Mesenchymal stem cell (in vitro differentiated cells and primary cell): Measurements from ENCODE around the gene NUCB2.

ENCODE experiments used
- DNase-seq: peaks from one replicate; pipeline ENCODE4 v3.0.0-alpha.2; 2013
- H2AFZ ChIP-seq: one replicate; pipeline ENCODE4 v1.6.1; 2013; ENCODE audit warnings: low read depth, mild to moderate bottlenecking, control low read depth, inconsistent platforms, low read length, moderate library complexity
- H2AK5ac ChIP-seq: 2 replicates; pipeline ENCODE4 v1.6.1; 2013; ENCODE audit warnings: low read length, moderate library complexity, mild to moderate bottlenecking, inconsistent platforms; ENCODE audit not compliant: severe bottlenecking
- H2BK120ac ChIP-seq: one replicate; pipeline ENCODE4 v1.6.1; 2013; ENCODE audit warnings: low read depth, mild to moderate bottlenecking, inconsistent platforms, low read length, moderate library complexity
- H2BK12ac ChIP-seq, 2 experiments: one replicate each; pipeline ENCODE4 v1.6.1; 2013; ENCODE audit warnings: inconsistent platforms in 2 of 2, low read length in 2 of 2, mild to moderate bottlenecking in 2 of 2, moderate library complexity in 2 of 2, control low read depth in 1 of 2
- H2BK15ac ChIP-seq: one replicate; pipeline ENCODE4 v1.6.1; 2013; ENCODE audit warnings: mild to moderate bottlenecking, low read depth, inconsistent platforms; ENCODE audit not compliant: poor library complexity, severe bottlenecking
- H2BK5ac ChIP-seq: 2 replicates; pipeline ENCODE4 v1.6.1; 2013; ENCODE audit warnings: low read depth, mild to moderate bottlenecking, low read length, control low read depth, inconsistent platforms; ENCODE audit not compliant: poor library complexity, severe bottlenecking
- H3K14ac ChIP-seq, 2 experiments: one replicate each; pipeline ENCODE4 v1.6.1; 2013; ENCODE audit warnings: inconsistent platforms in 2 of 2, low read length in 2 of 2, control low read depth in 1 of 2, mild to moderate bottlenecking in 1 of 2, moderate library complexity in 1 of 2
- H3K18ac ChIP-seq, 2 experiments: one replicate each; pipeline ENCODE4 v1.6.1; 2013; ENCODE audit warnings: inconsistent platforms in 2 of 2, low read length in 2 of 2, control low read depth in 1 of 2, low read depth in 1 of 2, mild to moderate bottlenecking in 1 of 2
- H3K23ac ChIP-seq, 2 experiments: one replicate each; pipeline ENCODE4 v1.6.1; 2013; ENCODE audit warnings: inconsistent platforms in 2 of 2, low read length in 2 of 2, mild to moderate bottlenecking in 2 of 2, moderate library complexity in 2 of 2, control low read depth in 1 of 2
- H3K27ac ChIP-seq: 2 replicates; pipeline ENCODE4 v1.5.1; 2013; ENCODE audit warnings: mild to moderate bottlenecking, moderate library complexity, low read length, control low read depth, inconsistent platforms; ENCODE audit not compliant: poor library complexity, severe bottlenecking
- H3K27me3 ChIP-seq, 2 experiments: 2 replicates each; pipeline versions ENCODE4 v1.6.1 to v1.7.0; 2013; ENCODE audit warnings: low read length in 2 of 2, mild to moderate bottlenecking in 2 of 2, moderate library complexity in 2 of 2, control low read depth in 1 of 2, inconsistent platforms in 1 of 2; ENCODE audit not compliant: control insufficient read depth in 1 of 2, insufficient read depth in 1 of 2
- H3K36me3 ChIP-seq, 2 experiments: 2 replicates each; pipeline versions ENCODE4 v1.6.1 to v1.7.0; 2013; ENCODE audit warnings: low read length in 2 of 2, control low read depth in 1 of 2, inconsistent platforms in 1 of 2, low read depth in 1 of 2, mild to moderate bottlenecking in 1 of 2; ENCODE audit not compliant: insufficient read depth in 2 of 2, control insufficient read depth in 1 of 2
- H3K4ac ChIP-seq, 2 experiments: one replicate each; pipeline ENCODE4 v1.6.1; 2013; ENCODE audit warnings: inconsistent platforms in 2 of 2, low read length in 2 of 2, mild to moderate bottlenecking in 2 of 2, moderate library complexity in 2 of 2, control low read depth in 1 of 2, low read depth in 1 of 2
- H3K4me1 ChIP-seq: 2 replicates; pipeline ENCODE4 v1.6.1; 2013; ENCODE audit warnings: low read depth, low read length, control low read depth; ENCODE audit not compliant: control insufficient read depth, insufficient read depth
- H3K4me2 ChIP-seq: 2 replicates; pipeline ENCODE4 v1.6.1; 2013; ENCODE audit warnings: low read length, mild to moderate bottlenecking, inconsistent platforms; ENCODE audit not compliant: poor library complexity, severe bottlenecking
- H3K4me3 ChIP-seq, 2 experiments: 2 replicates each; pipeline versions ENCODE4 v1.5.1 to v1.7.0; 2013; ENCODE audit warnings: low read length in 2 of 2, mild to moderate bottlenecking in 2 of 2, control low read depth in 1 of 2, low read depth in 1 of 2; ENCODE audit not compliant: insufficient read depth in 1 of 2
- H3K79me1 ChIP-seq: replicated peaks from 2 replicates; pipeline ENCODE4 v1.6.1; 2013; ENCODE audit warnings: mild to moderate bottlenecking, control low read depth, low read length, inconsistent platforms; ENCODE audit not compliant: poor library complexity, severe bottlenecking
- H3K9ac ChIP-seq: 2 replicates; pipeline ENCODE4 v1.7.0; 2013; ENCODE audit warnings: mild to moderate bottlenecking, low read length, moderate library complexity
- H3K9me3 ChIP-seq: 2 replicates; pipeline ENCODE4 v1.7.0; 2013; ENCODE audit warnings: mild to moderate bottlenecking, low read length; ENCODE audit not compliant: control insufficient read depth
- H4K8ac ChIP-seq: one replicate; pipeline ENCODE4 v1.6.1; 2013; ENCODE audit warnings: inconsistent platforms, mild to moderate bottlenecking, low read length, moderate library complexity
- H4K91ac ChIP-seq: one replicate; pipeline ENCODE4 v1.6.1; 2013; ENCODE audit warnings: mild to moderate bottlenecking, low read length, inconsistent platforms
- WGBS: methylation state at CpG from one replicate; pipeline ENCODE4 v1.1.7; 2013; ENCODE audit warnings: mixed read lengths; 5-methylcytosine and 5-hydroxymethylcytosine counted together

Gene NUCB2

GRCh38 chr11:17280494-17281127 lies 4.1 kb downstream of the NUCB2 start:
- 94% methylated on average over 4 of the region's 9 CpGs for WGBS

DNA sequence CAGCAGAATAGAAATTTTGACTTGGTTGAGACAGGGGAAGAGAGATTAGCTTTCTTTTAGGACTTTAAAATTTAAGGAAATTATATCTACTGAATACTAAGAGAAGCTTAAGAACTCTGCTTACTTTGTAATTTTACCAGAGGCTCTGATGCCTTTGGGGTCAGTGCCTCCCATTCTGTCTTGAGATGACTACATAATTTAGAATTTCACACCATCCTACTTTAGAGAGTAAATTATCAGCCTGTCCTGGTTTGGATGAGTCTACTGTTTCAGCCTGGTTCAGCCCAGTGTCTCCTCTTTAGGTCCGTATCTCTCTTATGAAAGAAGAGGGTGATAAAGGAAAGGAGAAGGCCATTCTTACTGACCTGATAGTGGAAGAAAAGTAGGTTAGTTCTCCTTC lies 9.8 kb downstream of the NUCB2 start:
- no peak for DNase-seq
- Histone ChIP-seq H3K9me3 (no peaks in the 10 kb centered on the region), H3K27ac (no peak overlapping the region), H3K14ac (no peak overlapping the region), H3K27me3 (no peaks in the 10 kb centered on the region), H3K4me3 (no peak overlapping the region), H2BK5ac (no peak overlapping the region), H2BK120ac (no peak overlapping the region), H3K4me1 (no peaks in the 10 kb centered on the region), H3K79me1 (no peaks in the 10 kb centered on the region), H2AFZ (no peak overlapping the region), H3K4me2 (no peak overlapping the region), H4K91ac (no peak overlapping the region), H3K9ac (no peak overlapping the region), H3K23ac (no peak overlapping the region), H2BK15ac (no peak overlapping the region), H3K36me3 (peaks cover 13 to 49% of the 10 kb centered on the region in 2 experiments), H3K4ac (no peak overlapping the region), H2BK12ac (no peak overlapping the region), H4K8ac (no peak overlapping the region), H3K18ac (no peak overlapping the region), H2AK5ac (no peak overlapping the region)
- 100% methylated on average over 1 of the region's 1 CpG for WGBS

More at GRCh38 chr11:17280494-17281127, 4.1 kb downstream of the NUCB2 start:
- Histone ChIP-seq H2BK12ac (no peak overlapping the region), H3K36me3 (peaks cover 0 to 22% of the 10 kb centered on the region in 2 experiments), H3K23ac (no peak overlapping the region), H3K4me1 (peaks cover 3% of the 10 kb centered on the region), H2AK5ac (no peak overlapping the region), H3K27ac (no peak overlapping the region), H3K79me1 (peaks cover 16% of the 10 kb centered on the region), H3K4ac (no peak overlapping the region), H3K9me3 (no peaks in the 10 kb centered on the region), H3K9ac (no peak overlapping the region), H2BK15ac (no peak overlapping the region), H4K8ac (no peak overlapping the region), H4K91ac (no peak overlapping the region), H3K4me3 (no peak overlapping the region), H2AFZ (no peak overlapping the region), H2BK5ac (no peak overlapping the region), H3K4me2 (no peak overlapping the region), H3K14ac (no peak overlapping the region), H3K27me3 (no peaks in the 10 kb centered on the region), H2BK120ac (no peak overlapping the region), H3K18ac (no peak overlapping the region)
- no peak for DNase-seq

- no peak overlapping the region for H2AFZ ChIP-seq
- H2BK15ac ChIP-seq = no peak overlapping the region
- 100% methylated on average over 1 of the region's 4 CpGs for WGBS
- DNase-seq = no peak
- H3K9me3 ChIP-seq = no peaks in the 10 kb centered on the region
- no peak overlapping the region for H3K9ac ChIP-seq
- H2BK12ac ChIP-seq = no peak overlapping the region
- no peak overlapping the region for H3K4me3 ChIP-seq
- H3K27me3 ChIP-seq = no peaks in the 10 kb centered on the region
- H2AK5ac ChIP-seq = no peak overlapping the region
- H3K4ac ChIP-seq = no peak overlapping the region
- no peak overlapping the region for H4K91ac ChIP-seq
- H3K79me1 ChIP-seq = no peaks in the 10 kb centered on the region
- no peak overlapping the region for H3K14ac ChIP-seq
- no peak overlapping the region for H2BK120ac ChIP-seq
- H3K4me1 ChIP-seq = no peaks in the 10 kb centered on the region
- no peak overlapping the region for H3K18ac ChIP-seq
- no peak overlapping the region for H3K23ac ChIP-seq
- no peak overlapping the region for H2BK5ac ChIP-seq
- no peak overlapping the region for H3K27ac ChIP-seq
- H3K36me3 ChIP-seq = peaks cover 13 to 45% of the 10 kb centered on the region in 2 experiments
- no peak overlapping the region for H3K4me2 ChIP-seq
- no peak overlapping the region for H4K8ac ChIP-seq
Measured at GRCh38 chr11:17287058-17287457, 10.5 kb downstream of the NUCB2 start.

GRCh38 chr11:17291710-17292109 lies 15.2 kb downstream of the NUCB2 start:
- Histone ChIP-seq H3K36me3 (peaks cover 11 to 37% of the 10 kb centered on the region in 2 experiments), H2BK12ac (no peak overlapping the region), H3K14ac (no peak overlapping the region), H2BK15ac (no peak overlapping the region), H2AK5ac (no peak overlapping the region), H3K4me3 (no peak overlapping the region), H2BK5ac (no peak overlapping the region), H3K18ac (no peak overlapping the region), H3K9ac (no peak overlapping the region), H4K8ac (no peak overlapping the region), H2AFZ (no peak overlapping the region), H3K4me2 (no peak overlapping the region), H3K27ac (no peak overlapping the region), H2BK120ac (no peak overlapping the region), H3K9me3 (no peaks in the 10 kb centered on the region), H3K23ac (no peak overlapping the region), H3K4me1 (peaks cover 2% of the 10 kb centered on the region), H3K4ac (no peak overlapping the region), H4K91ac (no peak overlapping the region), H3K27me3 (no peaks in the 10 kb centered on the region), H3K79me1 (no peaks in the 10 kb centered on the region)
- no CpG with 5 or more reads among the region's 1 CpG for WGBS
- no peak for DNase-seq
